Ammon's horn (tissue), 1 donor: ENCODE data around the gene CAB39.
"Not testable (repeated sequence)": the region's sequence is repeated elsewhere in the genome, so short reads cannot be mapped to it uniquely, and the experiment has no call there.

Source experiments
- DNase-seq: peaks from one replicate; pipeline ENCODE4 v3.0.0-alpha.2; 2016; ENCODE audit warnings: low spot score

CAB39 gene

DNA sequence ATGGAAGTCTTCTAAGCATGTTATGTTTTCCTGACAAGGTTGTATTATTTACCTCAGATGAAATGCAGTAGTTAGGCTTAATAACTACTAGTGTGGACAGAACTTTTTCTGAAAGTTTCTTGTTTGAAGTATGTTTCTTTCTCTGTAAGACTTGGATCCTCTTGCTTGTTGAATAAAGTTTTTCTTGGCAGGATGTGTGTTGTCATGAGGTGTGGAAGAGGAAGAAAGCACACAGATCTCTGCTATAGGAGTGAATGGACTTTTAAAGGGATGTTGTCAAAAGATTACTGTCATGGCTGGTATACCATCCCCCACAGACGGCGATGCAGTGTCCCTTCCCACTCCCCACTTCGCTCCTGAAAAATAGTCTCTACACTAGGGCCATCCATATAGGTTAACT, 2.6 kb downstream of the CAB39 start:
- no peak for DNase-seq

DNA sequence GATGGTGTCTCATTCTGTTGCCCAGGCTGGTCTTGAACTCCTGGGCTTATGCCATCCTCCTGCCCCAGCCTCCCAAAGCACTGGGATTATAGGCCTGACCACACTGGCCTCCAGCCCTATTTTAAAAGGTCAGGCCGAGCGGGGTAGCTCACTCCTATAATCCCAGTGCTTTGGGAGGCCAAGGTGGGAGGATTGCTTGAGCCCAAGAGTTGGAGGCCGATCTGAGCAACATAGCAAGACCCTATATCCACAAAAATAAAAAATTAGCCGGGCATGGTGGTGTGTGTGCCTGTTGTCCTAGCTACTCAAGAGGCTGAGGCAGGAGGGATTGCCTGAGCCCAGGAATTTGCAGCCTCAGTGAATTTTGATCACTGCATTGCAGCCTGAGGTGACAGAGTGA, 3.9 kb downstream of the CAB39 start:
- DNase-seq, result no peak

- DNase-seq, result no peak
Measured at GRCh38 chr2:230717600-230717999, 5.0 kb downstream of the CAB39 start.

DNA sequence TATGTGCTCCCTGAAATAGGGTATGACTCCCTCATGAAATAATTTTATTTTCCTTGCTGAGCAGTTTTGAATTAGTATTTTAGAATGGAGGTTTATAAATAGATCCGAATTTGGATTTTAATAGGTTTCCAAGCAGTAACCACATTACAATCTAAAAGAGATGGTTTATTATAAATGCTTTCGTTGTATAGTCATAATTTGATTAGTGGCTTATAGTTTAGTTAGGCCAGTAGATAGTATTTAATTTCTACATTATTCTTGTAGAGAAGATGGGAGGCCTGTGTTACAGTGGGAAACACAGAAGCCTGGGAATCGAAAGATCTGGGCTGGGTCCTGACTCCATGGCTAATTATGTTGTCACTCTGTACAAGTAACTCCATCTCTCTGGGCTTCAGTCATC, 6.7 kb downstream of the CAB39 start:
- DNase-seq, result no peak

GRCh38 chr2:230721712-230722111, 9.1 kb downstream of the CAB39 start:
- DNase-seq, result no peak

DNA sequence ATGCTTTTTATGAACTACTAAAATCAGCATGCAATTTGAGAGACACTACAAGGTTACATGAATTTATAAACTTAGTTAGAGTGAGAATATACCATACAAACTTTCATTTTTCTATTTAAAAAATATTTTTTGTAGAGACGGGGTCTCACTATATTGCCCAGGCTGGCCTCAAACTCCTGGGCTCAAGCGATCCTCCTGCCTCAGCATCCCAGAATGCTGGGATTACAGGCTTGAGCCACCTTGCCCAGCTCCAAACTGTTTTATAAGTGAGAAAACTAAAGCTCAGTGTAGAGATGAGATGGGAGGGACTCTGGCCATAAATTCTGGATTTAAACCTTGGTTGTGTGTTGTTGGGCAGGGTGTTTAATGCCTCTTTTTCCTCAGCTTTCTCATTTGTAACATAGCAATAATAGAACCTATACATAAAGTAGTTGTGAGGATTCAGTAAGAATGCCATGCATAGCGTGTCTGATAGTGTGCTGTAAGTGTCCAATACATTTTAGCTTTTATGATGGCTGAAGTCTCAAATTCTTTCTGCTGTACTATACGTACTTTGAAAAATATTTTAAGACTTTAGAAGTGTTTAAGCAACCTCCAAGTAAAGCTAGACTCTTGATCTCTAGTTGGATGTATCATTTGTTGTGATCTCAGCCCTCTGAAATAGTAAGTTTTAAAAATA, 9.7 kb downstream of the CAB39 start:
- no peak for DNase-seq

DNA sequence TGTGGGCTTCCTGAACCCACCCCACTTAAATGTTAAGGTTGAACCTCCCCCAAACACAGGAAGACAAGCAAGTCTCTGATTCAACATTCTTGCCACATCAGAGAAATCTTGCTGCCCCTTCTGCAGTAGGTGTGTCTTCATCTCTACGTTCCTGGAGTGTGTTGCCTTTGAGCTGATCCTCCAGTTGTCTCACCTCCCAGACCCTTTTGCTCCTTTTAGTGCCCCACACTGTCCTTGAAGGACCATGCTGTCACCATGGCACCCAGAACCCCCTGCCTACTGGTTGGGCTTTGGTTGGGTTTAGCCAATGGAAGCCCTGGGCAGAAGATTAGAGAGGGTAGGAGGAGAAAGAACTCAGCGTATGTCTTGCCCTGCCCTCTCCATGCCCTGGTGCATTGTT, 10.7 kb downstream of the CAB39 start:
- no peak for DNase-seq

GRCh38 chr2:230724957-230725356, 12.3 kb downstream of the CAB39 start:
- DNase-seq, result not testable (repeated sequence)

GRCh38 chr2:230731512-230731911, 18.9 kb downstream of the CAB39 start:
- DNase-seq, result no peak

DNA sequence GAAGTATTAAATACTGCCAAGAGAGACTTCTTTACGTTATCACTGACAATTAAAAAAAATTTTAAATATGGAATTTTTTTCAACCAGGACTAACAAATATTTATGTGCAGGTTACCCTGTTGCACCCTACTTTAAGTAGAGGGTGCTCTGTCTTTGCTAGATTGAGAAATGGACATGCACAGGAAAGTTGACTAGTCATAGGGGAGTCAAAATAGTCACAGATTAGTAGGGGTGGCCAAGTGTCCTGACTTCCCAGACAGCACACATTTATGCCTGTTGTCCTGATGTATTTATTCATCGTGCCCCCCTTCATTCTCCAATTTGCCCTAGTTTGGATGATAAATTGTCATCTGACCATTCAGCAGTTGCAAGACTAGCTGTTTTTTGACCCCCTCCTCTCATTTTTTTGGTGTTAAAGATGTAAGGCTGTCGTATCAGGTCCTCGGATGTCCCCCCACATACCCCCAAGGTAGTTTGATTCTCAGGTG, 20.3 kb downstream of the CAB39 start:
- DNase-seq, result no peak

DNA sequence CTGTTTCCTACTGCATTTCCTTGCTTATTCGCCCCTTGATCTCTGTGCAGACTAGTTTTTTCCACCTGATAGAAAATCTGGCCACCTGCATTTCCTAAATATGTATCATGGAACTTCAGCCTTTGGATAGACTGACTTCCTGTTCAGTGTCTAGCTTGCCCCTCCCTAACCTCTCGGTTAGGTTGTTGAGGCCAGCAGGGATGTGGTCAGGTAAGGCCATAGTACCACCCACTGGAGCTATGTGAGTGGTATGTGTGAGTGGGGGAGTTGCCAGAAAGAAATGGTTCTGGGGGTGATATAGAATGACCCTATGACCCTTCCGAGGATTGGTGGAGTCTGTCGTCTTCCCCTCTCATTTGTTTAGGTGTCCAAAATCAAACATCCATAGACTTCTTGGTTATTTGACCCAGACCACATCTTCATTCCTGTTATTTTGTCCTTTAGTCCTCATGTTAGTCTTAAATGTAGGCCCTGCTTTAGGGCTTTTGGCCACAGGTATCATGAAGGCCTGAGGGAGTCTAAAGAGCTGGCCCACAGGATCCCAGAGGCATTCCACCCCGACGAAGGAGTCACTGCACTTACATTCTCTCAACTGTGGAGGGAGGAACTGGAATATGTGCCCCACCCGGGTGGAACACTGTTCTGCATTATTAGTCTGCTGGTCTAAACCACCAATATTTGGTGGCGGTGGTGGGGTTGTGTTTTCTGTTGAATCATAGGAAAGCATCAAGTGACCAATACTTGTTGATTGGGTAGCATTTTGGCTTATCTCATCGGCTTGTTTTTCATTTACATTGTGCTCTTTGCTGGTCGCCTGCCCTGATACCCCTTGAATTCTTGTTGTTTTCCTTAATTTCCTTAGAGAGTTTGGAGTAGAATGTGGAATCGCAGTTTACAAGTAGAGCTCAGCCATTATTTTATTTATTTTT, 21.9 kb downstream of the CAB39 start:
- DNase-seq, result no peak

- DNase-seq, result no peak
Measured at GRCh38 chr2:230735884-230736283, 23.2 kb downstream of the CAB39 start.

GRCh38 chr2:230737300-230737699, 24.7 kb downstream of the CAB39 start:
- no peak for DNase-seq

DNA sequence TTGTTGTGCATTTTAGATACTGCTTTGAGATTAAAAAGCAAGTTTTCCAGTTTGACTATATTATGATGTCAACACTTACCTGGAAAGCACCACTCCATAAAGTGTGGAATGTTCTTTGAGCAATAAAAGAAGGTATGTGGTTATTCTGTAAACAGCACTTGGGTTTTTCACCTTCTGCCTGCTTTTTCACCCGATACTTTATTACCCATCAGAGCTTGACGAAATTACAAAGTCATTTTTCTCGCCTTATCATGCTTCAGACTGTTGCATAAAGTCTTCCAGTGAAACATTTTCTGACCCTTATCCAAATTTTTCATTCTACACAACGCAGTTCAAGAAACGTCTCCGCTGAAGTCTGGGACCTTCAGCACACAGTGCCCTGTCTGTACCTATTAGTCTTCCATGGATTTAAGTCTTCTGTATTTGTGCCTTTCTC, 25.2 kb downstream of the CAB39 start:
- no peak for DNase-seq

DNA sequence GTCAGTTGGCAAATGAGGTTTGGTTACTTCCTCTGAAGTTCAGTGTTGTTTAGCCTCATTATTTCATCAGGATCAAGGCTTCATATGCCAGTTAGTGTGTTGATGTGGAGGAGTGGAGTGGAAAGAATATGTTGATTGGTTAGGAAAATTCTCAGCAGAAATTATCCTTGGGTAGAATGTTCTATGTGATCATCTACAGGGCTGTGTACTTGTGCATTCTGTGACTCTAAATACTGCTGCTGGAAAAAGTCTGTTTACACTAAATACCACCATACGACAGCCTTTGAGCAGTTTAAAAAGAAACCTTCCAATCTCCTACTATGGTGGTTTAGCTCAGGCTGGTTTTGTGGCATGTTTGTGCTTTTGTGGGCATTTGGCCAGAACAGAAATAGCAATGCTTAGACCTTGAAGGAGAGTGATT, 25.8 kb downstream of the CAB39 start:
- DNase-seq, result no peak

- no peak for DNase-seq
Measured at GRCh38 chr2:230738924-230739323, 26.3 kb downstream of the CAB39 start.

DNA sequence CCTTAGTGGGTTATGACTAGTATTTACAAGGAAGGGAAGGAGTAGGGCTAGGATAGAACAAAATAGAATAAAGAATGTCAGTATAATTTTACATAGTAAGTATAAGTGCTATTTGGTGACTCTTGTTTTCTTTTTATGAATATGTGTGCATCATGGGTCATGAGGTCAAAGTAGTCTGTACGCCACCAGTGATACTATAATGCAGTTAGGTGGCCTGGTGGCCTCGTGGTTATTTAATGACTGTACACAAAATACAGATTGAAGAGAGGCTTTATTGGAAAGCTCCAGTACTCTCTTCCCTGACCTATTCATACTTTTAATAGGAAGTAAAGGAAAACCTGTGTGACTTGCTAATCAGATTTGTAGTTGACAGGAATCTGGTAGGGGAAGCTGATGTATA, 27.3 kb downstream of the CAB39 start:
- no peak for DNase-seq

DNA sequence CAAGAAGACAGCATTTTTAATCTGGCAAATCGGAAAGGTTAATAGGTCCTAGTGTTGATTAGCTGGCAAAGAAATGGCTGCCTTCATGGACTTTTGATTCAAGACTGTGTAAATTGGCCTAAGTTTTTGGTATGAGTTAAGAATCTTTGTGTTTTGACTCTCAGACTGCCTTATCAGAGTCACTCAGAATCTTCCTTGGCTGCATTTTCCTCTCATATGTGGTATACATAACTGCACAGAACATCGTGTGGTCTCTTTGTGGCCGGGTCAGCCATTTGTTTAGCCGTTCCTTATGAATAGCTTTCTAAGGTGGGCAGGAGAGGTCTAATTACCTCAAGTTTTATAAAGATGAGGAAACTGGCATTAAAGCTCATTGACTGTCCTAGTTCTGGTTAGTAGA, 30.1 kb downstream of the CAB39 start:
- DNase-seq, result no peak

GRCh38 chr2:230746213-230746612, 33.6 kb downstream of the CAB39 start:
- DNase-seq, result no peak

DNA sequence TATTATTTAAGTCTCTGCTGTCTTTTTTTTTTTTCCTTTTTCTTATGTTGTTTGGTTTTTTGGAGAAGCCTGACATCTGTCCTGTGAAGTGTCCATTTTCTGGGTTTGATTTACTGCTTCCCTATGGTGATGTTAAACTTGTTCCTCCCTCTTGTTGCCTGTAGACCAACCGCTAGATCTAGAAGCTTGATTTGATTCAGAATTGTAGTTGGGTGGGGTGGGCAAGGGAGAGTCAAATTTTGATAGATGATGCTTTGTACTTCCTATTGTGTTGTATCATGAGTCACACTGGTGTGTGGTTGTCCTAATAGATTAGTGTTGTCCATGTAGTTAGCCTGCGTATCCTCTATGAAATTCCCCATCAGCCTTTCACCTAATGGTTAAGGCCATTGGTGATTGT, 35.4 kb downstream of the CAB39 start:
- no peak for DNase-seq

DNA sequence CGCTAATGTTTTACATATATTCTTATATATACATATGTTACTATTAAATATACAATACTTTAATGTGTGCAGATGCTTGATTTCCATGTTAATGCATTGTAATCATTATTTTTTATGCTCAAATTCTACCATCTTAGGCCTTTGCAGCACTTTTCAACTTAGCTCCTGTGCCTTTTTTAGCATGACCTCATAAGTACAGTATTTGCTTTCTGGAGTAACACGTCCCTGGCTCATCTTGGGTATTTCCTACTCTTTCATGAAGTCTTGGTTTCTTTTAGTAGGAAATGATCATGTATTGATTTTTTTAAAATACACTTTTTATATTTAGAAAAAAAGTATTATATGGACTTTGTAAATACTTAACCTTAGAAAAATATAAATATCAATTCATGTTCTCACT, 36.5 kb downstream of the CAB39 start:
- DNase-seq, result no peak

- no peak for DNase-seq
Measured at GRCh38 chr2:230751062-230751461, 38.4 kb downstream of the CAB39 start.

GRCh38 chr2:230754200-230754599, 41.6 kb downstream of the CAB39 start:
- no peak for DNase-seq
